Gastroesophageal sphincter (tissue), 4 donors: Measurements from ENCODE around the gene TADA1. TPM values are rescaled to one million over a fixed set of nuclear protein-coding genes. Genes with fewer than 3 reads are reported as not detected.

ENCODE experiments used
- ATAC-seq: fragments of 150-250 bp; one replicate; pipeline ENCODE4 v1.9.1; 2016; ENCODE audit warnings: mild to moderate bottlenecking, moderate library complexity
- H3K27ac ChIP-seq, 4 donors: fragments of 200-600 bp; sonication (generic) in 3 of 4; 1 replicate in 3 of 4; 2 replicates in 1 of 4; pipeline ENCODE4 v1.5.1; 2016 to 2019
- H3K27me3 ChIP-seq: fragments of 200-600 bp; sonication (generic); one replicate; pipeline ENCODE4 v1.5.1; 2019
- H3K36me3 ChIP-seq, 2 donors: fragments of 200-600 bp; sonication (generic); one replicate each; pipeline ENCODE4 v1.5.1; 2019; ENCODE audit warnings: control low read depth in 1 of 2
- H3K4me1 ChIP-seq, 3 donors: fragments of 200-600 bp; sonication (generic); 1 replicate in 2 of 3; 2 replicates in 1 of 3; pipeline ENCODE4 v1.5.1; 2016 to 2019; ENCODE audit warnings: control low read depth in 2 of 3
- H3K4me3 ChIP-seq, 2 donors: fragments of 200-600 bp; sonication (generic); one replicate each; pipeline ENCODE4 v1.5.1; 2019; ENCODE audit warnings: mild to moderate bottlenecking in 1 of 2, moderate library complexity in 1 of 2
- H3K9me3 ChIP-seq, 3 donors: fragments of 200-600 bp; sonication (generic); one replicate each; pipeline ENCODE4 v1.5.1; 2017 to 2019; ENCODE audit warnings: control low read depth in 2 of 3
- EP300 ChIP-seq: sonication (generic); formaldehyde crosslinking; IDR thresholded peaks from one replicate; pipeline ENCODE4 v1.6.1; 2017; ENCODE audit warnings: antibody characterized with exemption, mild to moderate bottlenecking
- POLR2A ChIP-seq, 2 donors: fragments of 450-650 bp; IDR thresholded peaks; one replicate each; pipeline ENCODE4 v1.6.1; 2017; ENCODE audit warnings: antibody characterized with exemption in 2 of 2, mild to moderate bottlenecking in 2 of 2, moderate library complexity in 1 of 2
- POLR2AphosphoS5 ChIP-seq: sonication (generic); formaldehyde crosslinking; IDR thresholded peaks from one replicate; pipeline ENCODE4 v1.6.1; 2017; ENCODE audit warnings: antibody characterized with exemption
- WGBS, 2 donors: methylation state at CpG; one replicate each; pipeline ENCODE4 v1.1.5; 2018; ENCODE audit warnings: low coverage in 1 of 2; 5-methylcytosine and 5-hydroxymethylcytosine counted together
- total RNA-seq, 4 donors: library from RNA; depleted of rRNA; stranded (reverse); fragments of >200 nt; gene quantifications; one replicate each; pipeline ENCODE4 v1.1.0, GENCODE V29; 2016
- TF ChIP-seq, protein P1 (sequence below), 4 experiments: fragments of 200-600 bp in 2 of 4; fragments of 450-650 bp in 2 of 4; sonication (generic) in 1 of 4; IDR thresholded peaks; one replicate each; pipeline ENCODE4 v1.5.1; 2017 to 2019; ENCODE audit warnings: antibody characterized with exemption in 4 of 4, mild to moderate bottlenecking in 2 of 4, moderate library complexity in 2 of 4

TADA1 gene
- total RNA-seq, 4 donors from 2014 or later: 9.5 to 16.2 (median 13.6) TPM

DNA sequence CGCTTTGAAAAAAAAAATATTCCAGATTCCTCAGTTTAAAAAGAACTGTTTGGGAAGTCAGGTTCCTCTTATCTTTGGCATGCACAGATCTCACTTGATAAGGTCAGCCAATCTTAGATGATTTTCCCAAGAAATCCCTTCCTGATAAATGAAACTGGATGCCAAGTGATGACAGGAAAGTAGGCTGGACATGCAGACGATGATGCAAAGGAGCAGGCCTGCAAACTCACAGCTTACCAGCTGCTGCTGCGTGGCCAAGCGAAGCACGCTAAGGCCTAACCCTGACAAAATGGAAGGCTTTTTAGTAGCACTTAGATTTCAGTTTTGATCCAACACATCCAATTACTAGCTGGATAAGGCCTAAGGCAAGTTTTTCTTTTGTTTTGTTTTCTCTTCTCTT lies 10.1 kb downstream of the TADA1 start:
- TF ChIP-seq EP300 (no peak), POLR2A (IDR thresholded peaks at IDR 0.05) (no peak), POLR2AphosphoS5 (no peak)
- TF ChIP-seq, protein P1, sequence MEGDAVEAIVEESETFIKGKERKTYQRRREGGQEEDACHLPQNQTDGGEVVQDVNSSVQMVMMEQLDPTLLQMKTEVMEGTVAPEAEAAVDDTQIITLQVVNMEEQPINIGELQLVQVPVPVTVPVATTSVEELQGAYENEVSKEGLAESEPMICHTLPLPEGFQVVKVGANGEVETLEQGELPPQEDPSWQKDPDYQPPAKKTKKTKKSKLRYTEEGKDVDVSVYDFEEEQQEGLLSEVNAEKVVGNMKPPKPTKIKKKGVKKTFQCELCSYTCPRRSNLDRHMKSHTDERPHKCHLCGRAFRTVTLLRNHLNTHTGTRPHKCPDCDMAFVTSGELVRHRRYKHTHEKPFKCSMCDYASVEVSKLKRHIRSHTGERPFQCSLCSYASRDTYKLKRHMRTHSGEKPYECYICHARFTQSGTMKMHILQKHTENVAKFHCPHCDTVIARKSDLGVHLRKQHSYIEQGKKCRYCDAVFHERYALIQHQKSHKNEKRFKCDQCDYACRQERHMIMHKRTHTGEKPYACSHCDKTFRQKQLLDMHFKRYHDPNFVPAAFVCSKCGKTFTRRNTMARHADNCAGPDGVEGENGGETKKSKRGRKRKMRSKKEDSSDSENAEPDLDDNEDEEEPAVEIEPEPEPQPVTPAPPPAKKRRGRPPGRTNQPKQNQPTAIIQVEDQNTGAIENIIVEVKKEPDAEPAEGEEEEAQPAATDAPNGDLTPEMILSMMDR (IDR thresholded peaks at IDR 0.05): no peak
- H3K4me3 ChIP-seq: no peak overlapping the region
- ATAC-seq: no peak
- 70 to 87% methylated on average over 4 to 5 of the region's 5 CpGs for WGBS, 2 donors
- H3K27ac ChIP-seq: no peak overlapping the region
- peaks cover 0 to 14% (median 0%) of the 10 kb centered on the region in 3 donors for H3K4me1 ChIP-seq
- H3K27me3 ChIP-seq: no peaks in the 10 kb centered on the region
- H3K9me3 ChIP-seq: no peaks in the 10 kb centered on the region
- peaks cover 2 to 61% of the 10 kb centered on the region in 2 donors for H3K36me3 ChIP-seq

DNA sequence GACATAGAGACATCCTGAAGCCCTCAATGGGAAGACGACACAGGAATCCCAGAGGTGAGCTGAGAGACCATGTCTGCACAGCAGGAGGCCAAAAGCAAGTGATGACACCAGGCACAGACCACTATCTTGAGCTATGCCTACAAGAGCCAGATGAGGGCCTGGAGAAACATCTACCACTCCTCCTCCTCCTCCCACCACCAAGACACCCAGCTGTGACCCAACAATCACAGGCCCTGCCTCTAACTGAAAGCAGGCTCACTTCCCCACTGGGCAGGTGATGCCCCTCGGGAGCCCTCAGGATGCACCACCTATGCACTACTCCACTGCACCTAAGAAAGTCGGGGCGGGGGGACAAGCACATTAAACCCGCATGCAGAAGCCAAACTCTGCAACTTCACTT lies 16.5 kb downstream of the TADA1 start:
- H3K27ac ChIP-seq: no peak overlapping the region
- no peak for TF ChIP-seq POLR2A (IDR thresholded peaks at IDR 0.05)
- no peak for TF ChIP-seq EP300
- no peak for TF ChIP-seq POLR2AphosphoS5
- TF ChIP-seq, protein P1 (IDR thresholded peaks at IDR 0.05): no peak
- H3K4me1 ChIP-seq: peaks cover 0 to 6% (median 0%) of the 10 kb centered on the region in 3 donors
- H3K36me3 ChIP-seq: peaks cover 2 to 84% of the 10 kb centered on the region in 2 donors
- no peak overlapping the region for H3K4me3 ChIP-seq
- WGBS, 2 donors: no CpG with 5 or more reads among the region's 5 CpGs
- no peaks in the 10 kb centered on the region for H3K27me3 ChIP-seq
- ATAC-seq: no peak
- H3K9me3 ChIP-seq: no peaks in the 10 kb centered on the region

DNA sequence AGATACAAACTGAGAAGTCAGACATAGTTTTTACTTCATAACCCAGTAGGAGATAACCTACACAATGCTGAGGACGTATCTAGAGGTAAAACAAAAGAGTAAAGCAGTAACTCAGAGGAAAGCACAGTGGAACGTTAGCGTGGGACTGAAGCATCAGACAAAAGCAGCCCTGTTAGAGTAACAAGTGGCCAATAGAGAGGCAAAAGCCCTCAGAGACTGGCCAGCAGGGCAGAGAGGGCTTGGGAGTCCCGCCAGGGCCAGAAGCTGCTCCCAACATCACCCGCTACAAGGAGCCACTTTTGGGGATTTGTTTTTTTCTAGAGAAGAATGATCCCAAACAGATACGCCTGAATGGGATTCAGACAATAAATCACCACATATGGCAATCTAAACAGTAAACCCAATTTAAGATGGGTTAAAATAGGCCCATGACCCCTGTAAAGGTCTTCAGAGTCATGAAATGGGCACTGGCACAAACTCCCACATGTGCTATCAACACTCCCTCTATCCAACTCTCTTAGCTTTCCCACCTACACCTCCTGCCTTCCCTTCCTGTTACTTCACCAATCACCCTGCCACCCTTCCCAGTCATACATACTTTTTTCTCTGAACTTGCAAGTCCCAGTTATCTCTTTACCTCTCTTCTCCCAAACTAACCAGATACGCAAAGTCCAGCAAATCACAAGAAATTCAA lies 17.2 kb downstream of the TADA1 start:
- TF ChIP-seq POLR2AphosphoS5 (no peak), POLR2A (IDR thresholded peaks at IDR 0.05) (no peak), EP300 (no peak)
- TF ChIP-seq, protein P1 (IDR thresholded peaks at IDR 0.05): no peak
- no peak for ATAC-seq

DNA sequence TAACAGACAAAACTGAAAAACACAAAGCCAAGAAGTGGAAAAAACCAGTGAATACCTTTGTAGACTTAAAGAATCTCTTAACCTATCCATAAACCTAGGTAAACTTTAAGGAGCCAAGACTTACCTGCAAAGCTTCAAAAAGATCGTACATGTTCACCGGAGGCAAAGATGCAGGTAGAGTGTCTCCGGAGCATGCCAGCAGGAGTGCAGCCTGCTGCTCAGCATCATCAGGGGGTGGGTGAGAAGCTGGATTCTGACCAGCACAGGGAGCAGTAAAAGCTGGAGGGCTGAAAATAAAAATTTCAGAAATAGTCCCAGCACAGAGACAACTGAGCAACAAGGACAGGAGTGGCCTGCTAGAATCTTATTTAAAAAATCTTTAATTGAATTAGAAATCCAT lies 18.1 kb downstream of the TADA1 start:
- no peak overlapping the region for H3K27ac ChIP-seq
- H3K27me3 ChIP-seq: no peaks in the 10 kb centered on the region
- 60 to 72% methylated on average over 1 to 3 of the region's 3 CpGs for WGBS, 2 donors
- no peak for TF ChIP-seq POLR2AphosphoS5
- TF ChIP-seq, protein P1 (IDR thresholded peaks at IDR 0.05): no peak
- TF ChIP-seq EP300: no peak
- TF ChIP-seq POLR2A (IDR thresholded peaks at IDR 0.05): no peak
- H3K4me1 ChIP-seq: peaks cover 0 to 6% (median 0%) of the 10 kb centered on the region in 3 donors
- H3K36me3 ChIP-seq: peaks cover 2 to 93% of the 10 kb centered on the region in 2 donors
- H3K4me3 ChIP-seq: no peak overlapping the region
- no peaks in the 10 kb centered on the region for H3K9me3 ChIP-seq
- ATAC-seq: no peak

More for the DNA sequence above, 17.2 kb downstream of the TADA1 start:
- no peaks in the 10 kb centered on the region for H3K27me3 ChIP-seq
- H3K9me3 ChIP-seq: no peaks in the 10 kb centered on the region
- WGBS, 2 donors: 56 to 77% methylated on average over 6 to 7 of the region's 7 CpGs
- peaks cover 0 to 6% (median 0%) of the 10 kb centered on the region in 3 donors for H3K4me1 ChIP-seq
- H3K36me3 ChIP-seq: peaks cover 2 to 91% of the 10 kb centered on the region in 2 donors
- H3K4me3 ChIP-seq: no peak overlapping the region
- peak overlapping the region in 2 of 4 donors; percentile 17 to 25 for H3K27ac ChIP-seq

DNA sequence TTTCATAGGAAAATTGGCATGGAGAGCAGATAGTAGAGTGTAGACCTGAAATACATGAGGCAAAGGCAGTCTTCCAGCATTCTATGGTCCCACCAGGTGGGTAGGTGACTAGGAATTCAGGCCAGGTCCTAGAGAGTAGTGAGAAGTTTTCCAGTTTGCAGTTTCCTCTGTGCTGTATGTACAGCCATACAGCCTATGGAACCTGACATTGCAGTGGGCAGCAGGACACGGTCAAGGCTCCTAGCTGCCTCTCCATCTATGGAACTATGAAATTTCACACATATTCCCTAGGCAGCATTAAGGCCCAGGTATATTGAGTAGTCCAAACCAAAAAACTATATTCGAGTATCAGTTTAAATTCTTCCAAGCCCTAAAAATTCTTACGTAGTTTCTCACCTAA lies 20.5 kb downstream of the TADA1 start:
- TF ChIP-seq POLR2A (IDR thresholded peaks at IDR 0.05): no peak
- TF ChIP-seq, protein P1 (IDR thresholded peaks at IDR 0.05): no peak
- no peak for TF ChIP-seq EP300
- TF ChIP-seq POLR2AphosphoS5: no peak
- no peak overlapping the region for H3K4me3 ChIP-seq
- H3K27me3 ChIP-seq: no peaks in the 10 kb centered on the region
- no peak overlapping the region for H3K27ac ChIP-seq
- 79 to 100% methylated on average over 1 to 3 of the region's 3 CpGs for WGBS, 2 donors
- ATAC-seq: no peak
- peaks cover 0 to 94% of the 10 kb centered on the region in 2 donors for H3K36me3 ChIP-seq
- no peaks in the 10 kb centered on the region for H3K9me3 ChIP-seq
- peaks cover 0 to 6% (median 0%) of the 10 kb centered on the region in 3 donors for H3K4me1 ChIP-seq
